T-helper 22 cell (primary cell): Measurements from ENCODE around the gene TGM2.

Experiments used
- DNase-seq: peaks from one replicate; pipeline ENCODE4 v3.0.0-alpha.2; 2020; ENCODE audit warnings: low read depth

Gene TGM2

GRCh38 chr20:38092915-38093314 lies 72.2 kb downstream of the TGM2 start:
- DNase-seq: no peak

- no peak for DNase-seq
These were observed 72.7 kb downstream of the TGM2 start for GRCh38 chr20:38092260-38092857.

GRCh38 chr20:38091441-38092216 lies 73.4 kb downstream of the TGM2 start:
- DNase-seq: no peak

- no peak for DNase-seq
These were observed 75.0 kb downstream of the TGM2 start for GRCh38 chr20:38090061-38090460.

GRCh38 chr20:38089500-38089899 lies 75.6 kb downstream of the TGM2 start:
- no peak for DNase-seq

- DNase-seq: no peak
These were observed 80.0 kb downstream of the TGM2 start for GRCh38 chr20:38085026-38085425.

GRCh38 chr20:38084425-38084951 lies 80.6 kb downstream of the TGM2 start:
- no peak for DNase-seq

GRCh38 chr20:38083338-38084048 lies 81.6 kb downstream of the TGM2 start:
- no peak for DNase-seq

- no peak for DNase-seq
These were observed 82.2 kb downstream of the TGM2 start for GRCh38 chr20:38082894-38083293.

- no peak for DNase-seq
These were observed 83.5 kb downstream of the TGM2 start for GRCh38 chr20:38081575-38081974.

GRCh38 chr20:38079353-38079752 lies 85.7 kb downstream of the TGM2 start:
- DNase-seq: no peak

GRCh38 chr20:38078084-38078483 lies 87.0 kb downstream of the TGM2 start:
- DNase-seq: no peak
